HG03196 (cell line): ENCODE results near the gene MSI2.

Experiments used
- ATAC-seq: cut with Tn5 transposase; IDR thresholded peaks from one replicate; pipeline ENCODE4 v1.9.1; 2021; ENCODE audit not compliant: unreplicated experiment

Gene MSI2

GRCh38 chr17:57388131-57388725, 131.9 kb downstream of the MSI2 start:
- ATAC-seq, result no peak

- no peak for ATAC-seq
These were observed 133.2 kb downstream of the MSI2 start for GRCh38 chr17:57389473-57389872.

- ATAC-seq, result no peak
These were observed 134.9 kb downstream of the MSI2 start for GRCh38 chr17:57391076-57391825.

GRCh38 chr17:57391857-57392471, 135.6 kb downstream of the MSI2 start:
- ATAC-seq, result no peak

- no peak for ATAC-seq
These were observed 137.0 kb downstream of the MSI2 start for GRCh38 chr17:57393368-57393767.

- no peak for ATAC-seq
These were observed 138.1 kb downstream of the MSI2 start for GRCh38 chr17:57394375-57394774.

GRCh38 chr17:57395721-57396321, 139.5 kb downstream of the MSI2 start:
- no peak for ATAC-seq

GRCh38 chr17:57396511-57396921, 140.2 kb downstream of the MSI2 start:
- no peak for ATAC-seq

GRCh38 chr17:57397402-57397801, 141.1 kb downstream of the MSI2 start:
- no peak for ATAC-seq

- ATAC-seq, result no peak
These were observed 143.4 kb downstream of the MSI2 start for GRCh38 chr17:57399690-57400089.

GRCh38 chr17:57400648-57401047, 144.3 kb downstream of the MSI2 start:
- no peak for ATAC-seq

- ATAC-seq, result no peak
These were observed 145.5 kb downstream of the MSI2 start for GRCh38 chr17:57401556-57402488.

- ATAC-seq, result no peak
These were observed 146.4 kb downstream of the MSI2 start for GRCh38 chr17:57402681-57403180.

- ATAC-seq, result no peak
These were observed 146.9 kb downstream of the MSI2 start for GRCh38 chr17:57403236-57403635.

GRCh38 chr17:57404073-57404472, 147.8 kb downstream of the MSI2 start:
- ATAC-seq, result no peak

- no peak for ATAC-seq
These were observed 148.6 kb downstream of the MSI2 start for GRCh38 chr17:57404795-57405490.

GRCh38 chr17:57405491-57406072, 149.3 kb downstream of the MSI2 start:
- no peak for ATAC-seq

GRCh38 chr17:57406131-57406980, 150.0 kb downstream of the MSI2 start:
- no peak for ATAC-seq

GRCh38 chr17:57406981-57407286, 150.6 kb downstream of the MSI2 start:
- no peak for ATAC-seq
